Upper lobe of left lung (tissue), 4 donors: ENCODE data around the gene GABBR2.

Experiments
- CTCF ChIP-seq, 6 experiments: fragments of 450-650 bp in 4 of 6; fragments of 200-600 bp in 2 of 6; sonication (generic) in 2 of 6; IDR thresholded peaks; one replicate each; pipeline ENCODE4 v1.5.1; 2016 to 2019; ENCODE audit warnings: antibody characterized with exemption in 6 of 6
- POLR2A ChIP-seq, 4 donors: fragments of 450-650 bp; IDR thresholded peaks; one replicate each; pipeline ENCODE4 v1.5.1; 2016 to 2017; ENCODE audit warnings: antibody characterized with exemption in 4 of 4, mild to moderate bottlenecking in 2 of 4

GRCh38 chr9:98391867-98392266 lies 316.9 kb downstream of the GABBR2 start:
- TF ChIP-seq CTCF (IDR thresholded peaks at IDR 0.05) (no peak), POLR2A (IDR thresholded peaks at IDR 0.05) (no peak)
